Neural progenitor cell (in vitro differentiated cells): ENCODE results near the gene SKP2. TPM values are rescaled to one million over a fixed set of nuclear protein-coding genes. Genes with fewer than 3 reads are reported as not detected.
A peak's percentile ranks its signal among the peaks of the same experiment; 100 is the strongest.

Experiments used
- DNase-seq: peaks from one replicate; pipeline ENCODE4 v3.0.0-alpha.2; 2016; ENCODE audit warnings: low spot score
- H2AFZ ChIP-seq: fragments of 200-600 bp; sonication (generic); replicated peaks from 2 replicates; pipeline ENCODE4 v1.6.1; 2016; ENCODE audit warnings: antibody characterized with exemption
- H3F3A ChIP-seq: fragments of 200-600 bp; sonication (generic); 2 replicates; pipeline ENCODE4 v1.6.1; 2016; ENCODE audit warnings: antibody characterized with exemption, low read depth
- H3K27ac ChIP-seq: fragments of 200-600 bp; sonication (generic); 2 replicates; pipeline ENCODE4 v1.5.1; 2016; ENCODE audit warnings: mild to moderate bottlenecking
- H3K27me3 ChIP-seq: fragments of 200-600 bp; sonication (generic); 2 replicates; pipeline ENCODE4 v1.6.1; 2016; ENCODE audit warnings: mild to moderate bottlenecking, moderate library complexity
- H3K36me3 ChIP-seq: fragments of 200-600 bp; sonication (generic); 2 replicates; pipeline ENCODE4 v1.5.1; 2016
- H3K4me1 ChIP-seq: fragments of 200-600 bp; sonication (generic); 2 replicates; pipeline ENCODE4 v1.6.1; 2016; ENCODE audit warnings: mixed run types
- H3K4me2 ChIP-seq: fragments of 200-600 bp; sonication (generic); 2 replicates; pipeline ENCODE4 v1.6.1; 2016
- H3K4me3 ChIP-seq: fragments of 200-600 bp; sonication (generic); 2 replicates; pipeline ENCODE4 v1.5.1; 2016
- H3K79me2 ChIP-seq: fragments of 200-600 bp; sonication (generic); 2 replicates; pipeline ENCODE4 v1.6.1; 2016; ENCODE audit warnings: low read depth
- H3K9ac ChIP-seq: fragments of 200-600 bp; sonication (generic); 2 replicates; pipeline ENCODE4 v1.6.1; 2016
- H3K9me3 ChIP-seq: fragments of 200-600 bp; sonication (generic); 2 replicates; pipeline ENCODE4 v1.5.1; 2016; ENCODE audit warnings: low read depth
- H4K20me1 ChIP-seq: fragments of 200-600 bp; sonication (generic); 2 replicates; pipeline ENCODE4 v1.6.1; 2016; ENCODE audit warnings: low read depth
- H3K27ac Mint-ChIP-seq: 3 replicates; pipeline ENCODE4 v1.8.0; 2021; ENCODE audit warnings: mixed read lengths
- H3K27me3 Mint-ChIP-seq: 2 replicates; pipeline ENCODE4 v1.8.0; 2022; ENCODE audit warnings: low read depth, mild to moderate bottlenecking, inconsistent platforms, moderate library complexity, mixed read lengths; ENCODE audit not compliant: insufficient read depth
- H3K36me3 Mint-ChIP-seq: 3 replicates; pipeline ENCODE4 v1.8.0; 2021; ENCODE audit warnings: mixed read lengths
- H3K4me1 Mint-ChIP-seq: 3 replicates; pipeline ENCODE4 v1.8.0; 2021; ENCODE audit warnings: mixed read lengths
- H3K4me3 Mint-ChIP-seq: 3 replicates; pipeline ENCODE4 v1.8.0; 2021; ENCODE audit warnings: mild to moderate bottlenecking, moderate library complexity, mixed read lengths
- H3K9me3 Mint-ChIP-seq: 3 replicates; pipeline ENCODE4 v1.8.0; 2020; ENCODE audit warnings: mixed read lengths
- EZH2 ChIP-seq: fragments of 200-600 bp; sonication (generic); IDR thresholded peaks from 2 replicates; pipeline ENCODE4 v1.6.1; 2017; ENCODE audit warnings: antibody characterized with exemption, mild to moderate bottlenecking, moderate library complexity
- EZH2phosphoT487 ChIP-seq: fragments of 200-600 bp; sonication (generic); IDR thresholded peaks from 2 replicates; pipeline ENCODE4 v1.6.1; 2017; ENCODE audit warnings: antibody characterized with exemption
- microRNA counts: library from miRNA; unstranded; fragments of <30 nt; microRNA quantifications from one replicate; lab custom pipeline; 2016
- microRNA-seq: library from miRNA; unstranded; fragments of <30 nt; microRNA quantifications from one replicate; pipeline ENCODE4, GENCODE V29; 2016
- small RNA-seq: library from RNA; depleted of rRNA; stranded (forward); fragments of <200 nt; gene quantifications from one replicate; pipeline ENCODE3, GENCODE V24; 2015
- total RNA-seq: library from RNA; depleted of rRNA; stranded (reverse); fragments of >200 nt; gene quantifications from 2 replicates; pipeline ENCODE4 v1.2.3, GENCODE V29; 2015; ENCODE audit warnings: low replicate concordance
- TF ChIP-seq, protein P1 (sequence below): fragments of 200-600 bp; sonication (generic); IDR thresholded peaks from 2 replicates; pipeline ENCODE4 v1.5.1; 2017; ENCODE audit warnings: antibody characterized with exemption, mild to moderate bottlenecking

The SKP2 gene
- total RNA-seq, 1 donor from 2014 or later = 93.4 TPM

DNA sequence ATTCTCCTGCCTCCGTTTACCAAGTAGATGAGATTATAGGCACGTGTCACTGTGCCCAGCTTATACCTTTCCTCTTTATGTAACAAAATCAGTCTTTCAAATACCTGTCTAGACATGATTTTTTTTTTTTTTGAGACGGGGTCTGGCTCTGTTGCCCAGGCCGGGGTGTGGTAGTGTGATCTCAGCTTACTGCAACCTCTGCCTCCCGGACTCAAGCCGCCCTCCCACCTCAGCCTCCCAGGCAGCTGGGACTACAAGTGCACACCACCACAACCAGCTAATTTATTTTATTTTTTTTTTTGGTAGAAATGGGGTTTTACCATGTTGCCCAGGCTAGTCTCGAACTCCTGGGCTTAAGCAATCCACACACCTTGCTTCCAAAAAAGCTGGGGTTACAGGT lies 76.6 kb downstream of the SKP2 start:
- Histone ChIP-seq H3K9ac (no peak overlapping the region), H2AFZ (no peak overlapping the region), H3K36me3 (no peaks in the 10 kb centered on the region), H3K9me3 (no peaks in the 10 kb centered on the region), H3F3A (peaks cover 11% of the 10 kb centered on the region), H3K4me2 (no peak overlapping the region), H3K4me1 (peaks cover 21% of the 10 kb centered on the region), H3K4me3 (no peak overlapping the region), H3K79me2 (peaks cover 27% of the 10 kb centered on the region), H3K27ac (no peak overlapping the region), H4K20me1 (peaks cover 9% of the 10 kb centered on the region), H3K27me3 (no peaks in the 10 kb centered on the region)
- no peak overlapping the region for H3K27ac Mint-ChIP-seq
- H3K4me3 Mint-ChIP-seq = no peak overlapping the region
- peaks cover 8% of the 10 kb centered on the region for H3K4me1 Mint-ChIP-seq
- no peak for DNase-seq
- no peak for TF ChIP-seq EZH2phosphoT487
- TF ChIP-seq, protein P1, sequence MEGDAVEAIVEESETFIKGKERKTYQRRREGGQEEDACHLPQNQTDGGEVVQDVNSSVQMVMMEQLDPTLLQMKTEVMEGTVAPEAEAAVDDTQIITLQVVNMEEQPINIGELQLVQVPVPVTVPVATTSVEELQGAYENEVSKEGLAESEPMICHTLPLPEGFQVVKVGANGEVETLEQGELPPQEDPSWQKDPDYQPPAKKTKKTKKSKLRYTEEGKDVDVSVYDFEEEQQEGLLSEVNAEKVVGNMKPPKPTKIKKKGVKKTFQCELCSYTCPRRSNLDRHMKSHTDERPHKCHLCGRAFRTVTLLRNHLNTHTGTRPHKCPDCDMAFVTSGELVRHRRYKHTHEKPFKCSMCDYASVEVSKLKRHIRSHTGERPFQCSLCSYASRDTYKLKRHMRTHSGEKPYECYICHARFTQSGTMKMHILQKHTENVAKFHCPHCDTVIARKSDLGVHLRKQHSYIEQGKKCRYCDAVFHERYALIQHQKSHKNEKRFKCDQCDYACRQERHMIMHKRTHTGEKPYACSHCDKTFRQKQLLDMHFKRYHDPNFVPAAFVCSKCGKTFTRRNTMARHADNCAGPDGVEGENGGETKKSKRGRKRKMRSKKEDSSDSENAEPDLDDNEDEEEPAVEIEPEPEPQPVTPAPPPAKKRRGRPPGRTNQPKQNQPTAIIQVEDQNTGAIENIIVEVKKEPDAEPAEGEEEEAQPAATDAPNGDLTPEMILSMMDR = no peak
- TF ChIP-seq EZH2 = no peak
- H3K36me3 Mint-ChIP-seq = peaks cover 6% of the 10 kb centered on the region
- no peaks in the 10 kb centered on the region for H3K9me3 Mint-ChIP-seq
- H3K27me3 Mint-ChIP-seq = no peaks in the 10 kb centered on the region

DNA sequence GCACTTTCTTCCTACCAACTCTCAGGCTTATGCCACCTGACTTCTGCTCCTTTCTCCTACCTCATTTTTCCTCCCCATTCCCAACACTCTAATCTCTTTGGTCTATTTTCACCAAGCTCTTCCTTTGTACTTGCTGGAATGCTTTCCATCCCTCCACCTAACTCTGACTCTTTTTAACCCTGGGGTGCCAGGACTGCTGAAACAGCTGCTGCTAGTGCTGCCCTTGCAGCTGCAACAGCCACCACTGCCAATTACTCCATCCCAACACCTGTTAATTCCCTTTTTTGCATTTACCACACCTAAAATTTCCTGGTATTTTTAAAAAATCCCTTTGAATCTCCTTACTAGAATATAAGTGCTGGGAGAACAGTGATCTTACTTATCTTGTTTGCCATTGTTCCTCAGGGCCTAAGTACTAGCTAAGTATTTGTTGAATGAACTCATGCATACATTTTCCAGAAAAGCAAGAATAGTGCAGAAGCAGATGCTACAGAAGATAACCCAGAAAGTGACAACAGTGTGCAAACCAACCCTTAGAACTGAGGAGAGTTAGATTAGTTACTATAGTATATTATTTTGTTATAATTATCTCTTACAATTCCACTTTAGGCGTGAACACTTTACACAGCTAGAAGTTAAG lies 78.4 kb downstream of the SKP2 start:
- H3K4me2 ChIP-seq = peak overlapping the region; percentile 58
- H3K4me3 Mint-ChIP-seq = no peak overlapping the region
- no peaks in the 10 kb centered on the region for H3K27me3 Mint-ChIP-seq
- H3K4me1 Mint-ChIP-seq = peaks cover 8% of the 10 kb centered on the region
- H3K36me3 ChIP-seq = no peaks in the 10 kb centered on the region
- no peaks in the 10 kb centered on the region for H3K9me3 ChIP-seq
- H3F3A ChIP-seq = peaks cover 11% of the 10 kb centered on the region
- no peak overlapping the region for H3K9ac ChIP-seq
- H3K79me2 ChIP-seq = peaks cover 38% of the 10 kb centered on the region
- TF ChIP-seq EZH2 (no peak), EZH2phosphoT487 (no peak)
- TF ChIP-seq, protein P1 = no peak
- H3K36me3 Mint-ChIP-seq = peaks cover 2% of the 10 kb centered on the region
- H3K27ac ChIP-seq = peak overlapping the region; percentile 71
- no peak overlapping the region for H3K4me3 ChIP-seq
- no peaks in the 10 kb centered on the region for H3K27me3 ChIP-seq
- H3K4me1 ChIP-seq = peaks cover 21% of the 10 kb centered on the region
- peak; percentile 61 for DNase-seq
- no peak overlapping the region for H3K27ac Mint-ChIP-seq
- H3K9me3 Mint-ChIP-seq = no peaks in the 10 kb centered on the region
- peaks cover 9% of the 10 kb centered on the region for H4K20me1 ChIP-seq
- no peak overlapping the region for H2AFZ ChIP-seq

- Histone ChIP-seq H3K4me3 (no peak overlapping the region), H3K4me2 (no peak overlapping the region), H3K9ac (no peak overlapping the region), H3K36me3 (no peaks in the 10 kb centered on the region), H3K27ac (no peak overlapping the region), H3K79me2 (peaks cover 60% of the 10 kb centered on the region), H3K4me1 (peaks cover 21% of the 10 kb centered on the region), H3K9me3 (no peaks in the 10 kb centered on the region), H3F3A (peaks cover 11% of the 10 kb centered on the region), H3K27me3 (no peaks in the 10 kb centered on the region), H4K20me1 (peaks cover 9% of the 10 kb centered on the region), H2AFZ (no peak overlapping the region)
- Mint-ChIP-seq H3K4me1 (peaks cover 8% of the 10 kb centered on the region), H3K9me3 (no peaks in the 10 kb centered on the region), H3K36me3 (peaks cover 2% of the 10 kb centered on the region), H3K4me3 (no peak overlapping the region), H3K27me3 (no peaks in the 10 kb centered on the region), H3K27ac (no peak overlapping the region)
- DNase-seq = no peak
- TF ChIP-seq, protein P1 = no peak
- TF ChIP-seq EZH2phosphoT487 = no peak
- TF ChIP-seq EZH2 = no peak
Observed at GRCh38 chr5:36232533-36232932, 80.6 kb downstream of the SKP2 start.

MicroRNAs encoded within 50 kb of the gene (microRNA counts, 767-probe panel; counts per million panel counts)
- 460 counts per million, percentile 90 among the panel's probes with 10 or more counts for microRNA hsa-miR-580 (lab: Ali Mortazavi, UCI)

Small RNA genes within 50 kb of the gene (microRNA-seq; reads per million reads assigned to microRNA genes)
- not detected for gene MIR580

Small RNA genes within 50 kb of the gene (small RNA-seq; reads per million reads assigned to genes)
- not detected for gene MIR580
- not detected for gene RNU6-1305P

Other genes starting within 250 kb of the SKP2 start
- gene CAPSL, start 213.5 kb upstream of the SKP2 start, total RNA-seq = 0.15 TPM in 1 of 2 replicates, not detected in the other
- 5.6 and 8.8 TPM in 2 replicates for gene UGT3A1, start 160.7 kb upstream of the SKP2 start, total RNA-seq
- 8.8 and 10.8 TPM in 2 replicates for gene UGT3A2, start 85.2 kb upstream of the SKP2 start, total RNA-seq
- gene LMBRD2, start 224 bp upstream of the SKP2 start, total RNA-seq = 7.8 and 11.8 TPM in 2 replicates
- gene NADK2, start 89.8 kb downstream of the SKP2 start, total RNA-seq = 46.1 and 68.2 TPM in 2 replicates
- not detected in 2 replicates for gene RANBP3L, start 149.8 kb downstream of the SKP2 start, total RNA-seq